ENCODE results near the gene FOSL2.

DNA sequence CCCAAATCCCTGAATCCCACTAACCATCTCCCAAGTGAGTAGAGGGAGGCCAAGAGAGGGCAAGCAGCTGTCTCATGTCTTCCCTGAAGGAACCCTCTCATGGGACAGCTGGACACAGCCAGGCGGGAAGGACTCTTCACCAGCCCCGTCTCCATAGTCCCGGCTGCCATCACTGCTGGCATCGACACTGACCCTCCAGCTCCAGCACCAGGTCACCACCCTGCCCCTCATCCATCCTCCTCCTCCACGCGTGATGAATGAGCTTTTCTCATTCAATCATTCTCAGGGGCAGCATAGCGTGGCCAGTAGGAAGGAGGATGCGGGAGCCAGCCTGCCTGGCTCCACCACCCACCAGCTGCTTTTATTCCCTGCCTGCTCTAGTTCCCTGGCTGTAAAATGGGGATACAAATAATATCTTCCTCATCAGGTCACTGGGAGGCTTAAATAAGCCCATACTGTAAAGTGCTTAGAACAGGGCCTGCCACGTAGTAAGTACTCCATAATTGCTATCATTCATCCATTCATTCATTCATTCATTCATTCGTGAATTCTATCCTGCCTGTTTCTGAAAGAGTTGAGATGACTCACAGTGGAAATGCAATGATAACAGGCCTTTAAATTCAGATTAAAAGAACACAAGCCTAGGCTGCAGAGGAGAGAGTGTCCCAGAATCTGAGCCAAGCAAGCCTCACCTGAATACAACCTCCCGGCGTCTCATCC, 30.5 kb upstream of the FOSL2 start:
- TF ChIP-seq POLR2A (IDR thresholded peaks at IDR 0.05; ENCODE audit: low read length) = no peak
- TF ChIP-seq GATA1 (IDR thresholded peaks at IDR 0.05; ENCODE audit: low read depth, low read length) = no peak

All from erythroblast (primary cell).